RKO (cell line): ENCODE measurements around the gene KLHL29.

Experiments used
- DNase-seq: peaks from one replicate; pipeline ENCODE4 v3.0.0-alpha.2; 2016; ENCODE audit warnings: low spot score

The KLHL29 gene

DNA sequence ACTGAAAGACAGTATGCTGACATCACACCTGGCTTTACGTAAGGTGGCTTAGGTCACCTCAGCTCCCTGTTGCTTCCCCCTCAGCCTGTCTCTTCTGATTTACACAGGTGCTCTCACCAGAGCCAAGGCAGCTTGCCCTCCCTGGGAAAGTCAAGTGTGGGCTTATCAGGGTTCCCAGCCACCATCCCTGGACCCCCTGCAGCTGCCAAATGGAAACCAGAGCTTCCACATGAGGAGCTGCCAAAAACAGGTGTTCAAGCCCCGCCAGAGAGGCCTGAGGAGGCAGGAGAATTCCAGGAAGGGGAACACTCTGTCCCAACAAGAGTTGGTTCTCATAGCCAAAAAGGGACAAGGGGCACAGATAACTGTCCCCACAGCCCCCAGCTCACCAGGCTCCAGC is 275.3 kb downstream of the KLHL29 start:
- DNase-seq: no peak

DNA sequence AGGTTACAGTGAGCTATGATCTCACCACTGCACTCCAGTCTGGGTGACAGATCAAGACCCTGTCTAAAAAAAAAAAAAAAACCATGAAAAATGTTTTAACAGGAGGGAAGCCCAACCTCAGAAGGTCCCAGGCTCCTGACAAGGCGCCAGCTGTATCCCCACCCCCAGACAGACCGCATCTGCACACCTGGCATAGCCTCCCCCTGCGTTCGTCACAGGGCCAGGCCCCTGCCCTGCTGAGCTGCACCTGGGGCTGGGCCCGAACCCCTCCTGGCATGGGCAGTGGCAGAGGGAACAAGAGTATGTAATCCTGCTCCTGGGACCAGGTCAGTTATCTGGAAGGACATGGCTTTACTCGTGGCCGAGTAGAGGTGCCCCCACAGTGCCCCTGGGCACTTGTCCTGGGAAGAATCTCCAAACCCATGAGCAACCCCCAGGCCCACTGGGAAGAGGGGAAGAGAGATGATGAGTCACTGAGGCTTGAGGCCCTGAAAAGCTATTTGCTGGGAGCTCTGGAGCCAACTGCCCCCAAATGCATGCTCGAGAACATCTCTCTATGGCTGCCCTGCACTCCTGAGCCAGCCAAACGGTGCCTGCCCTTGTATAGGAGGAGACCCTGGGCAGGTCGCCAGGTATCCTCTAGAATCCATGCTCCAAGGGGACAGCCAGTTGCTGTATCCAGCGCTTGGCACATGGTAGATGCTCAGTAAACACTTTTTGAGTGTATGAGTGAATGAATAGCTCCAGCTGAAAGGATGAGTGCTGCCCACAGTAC is 276.5 kb downstream of the KLHL29 start:
- no peak for DNase-seq

GRCh38 chr2:23662466-23662865 is 277.5 kb downstream of the KLHL29 start:
- no peak for DNase-seq

GRCh38 chr2:23662941-23663920 is 278.3 kb downstream of the KLHL29 start:
- no peak for DNase-seq

- DNase-seq: no peak
Measured at GRCh38 chr2:23664066-23664788, 279.2 kb downstream of the KLHL29 start.

DNA sequence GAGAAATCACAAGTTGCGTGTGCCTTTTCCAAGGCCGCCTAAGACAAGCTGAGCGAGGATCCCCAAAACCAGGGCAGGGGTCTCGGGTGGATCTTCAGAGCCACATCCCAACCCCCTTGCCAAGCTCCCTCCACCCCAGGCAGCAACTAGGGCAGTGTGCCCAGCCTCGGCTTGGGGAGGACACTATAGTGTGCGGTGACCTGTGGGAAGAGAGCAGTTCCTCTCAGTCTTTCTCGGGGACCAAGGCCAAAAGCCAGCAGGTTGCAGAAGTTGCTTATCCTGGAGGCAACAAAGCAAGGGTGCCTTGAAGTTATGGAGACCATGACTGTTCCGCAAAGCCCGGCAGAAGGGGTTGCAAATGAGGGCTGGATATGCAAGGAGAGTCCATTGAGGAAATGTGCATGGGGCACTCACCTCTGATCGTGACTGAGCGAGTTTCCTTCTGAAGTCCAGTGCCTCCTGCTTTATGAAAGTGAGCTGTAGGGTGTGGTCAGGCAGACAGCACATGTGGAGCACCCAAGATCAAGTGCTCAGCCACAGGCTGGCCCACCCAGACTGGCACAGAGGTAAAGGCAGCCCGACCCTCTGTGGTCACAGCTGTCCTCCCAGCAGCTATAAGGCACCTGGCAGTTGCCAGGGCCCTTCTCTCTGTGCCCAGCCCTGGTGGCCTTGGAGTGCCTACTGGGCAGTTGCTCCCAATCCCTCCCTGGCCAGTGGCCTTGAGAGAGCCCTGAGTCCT is 281.4 kb downstream of the KLHL29 start:
- no peak for DNase-seq

- DNase-seq: no peak
Measured at GRCh38 chr2:23666980-23667357, 282.0 kb downstream of the KLHL29 start.

- no peak for DNase-seq
Measured at GRCh38 chr2:23668756-23669304, 283.9 kb downstream of the KLHL29 start.

DNA sequence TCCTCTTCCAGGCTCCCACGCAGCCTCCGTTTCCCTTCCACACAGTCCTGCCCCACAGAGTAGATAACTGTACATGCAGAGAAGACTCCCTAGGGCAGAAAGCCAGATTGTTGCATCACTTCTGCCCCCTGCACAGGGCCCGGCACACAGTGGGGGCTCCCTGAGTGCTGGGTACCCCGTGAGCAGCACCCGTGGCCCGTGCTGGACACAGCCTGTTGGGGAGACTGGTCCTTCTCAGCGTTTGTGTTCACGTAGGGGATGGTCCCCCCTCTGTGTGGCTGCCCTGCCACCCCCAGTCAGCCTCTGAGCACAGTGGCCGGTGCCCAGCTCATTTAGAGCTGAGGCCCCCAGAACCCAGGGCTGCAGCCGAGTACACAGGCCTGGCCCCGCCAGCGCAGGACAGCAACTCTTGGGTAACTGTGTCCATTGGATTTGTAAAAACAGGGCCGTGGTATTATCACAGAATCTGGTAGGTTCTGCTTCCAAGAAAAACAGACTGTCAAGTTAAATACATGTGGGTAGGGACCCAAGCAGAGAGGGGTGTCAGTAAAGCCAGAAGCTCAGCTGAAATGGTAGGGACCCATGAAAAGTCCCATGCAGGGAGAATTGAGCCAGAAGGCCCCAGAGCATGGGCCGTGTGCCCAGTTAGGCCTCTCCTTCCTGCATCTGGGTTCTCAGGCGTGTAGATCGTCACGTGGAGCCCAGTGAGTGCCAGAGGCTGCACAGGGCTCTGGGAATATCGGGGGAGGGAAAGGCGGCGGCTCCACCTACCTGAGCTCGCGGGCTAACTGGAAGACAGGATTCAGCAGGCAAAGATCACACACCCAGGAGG is 284.6 kb downstream of the KLHL29 start:
- no peak for DNase-seq

GRCh38 chr2:23670245-23670592 is 285.2 kb downstream of the KLHL29 start:
- DNase-seq: no peak

GRCh38 chr2:23673082-23673481 is 288.1 kb downstream of the KLHL29 start:
- DNase-seq: no peak

GRCh38 chr2:23673830-23674679 is 289.1 kb downstream of the KLHL29 start:
- peak; percentile 38 for DNase-seq

DNA sequence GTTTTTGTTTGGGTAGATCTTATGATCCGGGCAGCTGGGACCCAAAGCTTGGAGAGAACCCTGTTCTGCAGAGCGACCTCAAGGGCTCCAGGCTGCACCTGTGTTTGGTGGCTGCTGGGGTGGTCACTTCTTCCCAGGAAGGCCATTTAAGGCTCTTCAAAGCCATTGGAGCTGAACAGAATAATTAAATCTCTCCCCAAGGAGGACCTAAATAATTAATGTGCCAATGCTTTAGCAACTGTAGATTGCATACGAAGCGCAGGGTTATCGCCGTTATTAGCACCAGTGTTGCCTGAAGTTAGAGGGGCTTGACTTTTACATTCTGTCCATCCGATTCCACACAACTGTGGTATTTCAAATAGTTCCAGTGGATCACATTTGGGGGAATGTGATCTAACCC is 290.5 kb downstream of the KLHL29 start:
- DNase-seq: no peak

- DNase-seq: no peak
Measured at GRCh38 chr2:23677836-23678235, 292.9 kb downstream of the KLHL29 start.

DNA sequence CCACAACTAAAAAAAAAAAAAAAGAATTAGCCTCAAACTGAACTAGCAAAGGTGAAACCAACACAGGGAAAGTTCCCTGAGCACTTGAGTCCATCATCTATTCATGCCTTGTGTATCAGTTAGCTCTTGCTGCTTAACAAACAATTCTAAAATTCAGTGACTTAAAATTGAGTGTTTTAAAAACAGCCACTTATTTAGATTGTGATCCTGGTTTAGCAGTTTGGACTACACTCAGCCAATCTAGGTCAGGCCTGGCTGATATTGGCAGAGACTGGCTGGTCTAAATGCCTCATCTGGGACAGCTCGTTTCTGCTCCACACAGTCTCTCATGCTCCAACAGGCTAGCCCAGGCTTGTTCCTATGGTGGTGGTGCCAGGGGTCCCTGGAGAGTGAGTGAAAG is 294.1 kb downstream of the KLHL29 start:
- no peak for DNase-seq

DNA sequence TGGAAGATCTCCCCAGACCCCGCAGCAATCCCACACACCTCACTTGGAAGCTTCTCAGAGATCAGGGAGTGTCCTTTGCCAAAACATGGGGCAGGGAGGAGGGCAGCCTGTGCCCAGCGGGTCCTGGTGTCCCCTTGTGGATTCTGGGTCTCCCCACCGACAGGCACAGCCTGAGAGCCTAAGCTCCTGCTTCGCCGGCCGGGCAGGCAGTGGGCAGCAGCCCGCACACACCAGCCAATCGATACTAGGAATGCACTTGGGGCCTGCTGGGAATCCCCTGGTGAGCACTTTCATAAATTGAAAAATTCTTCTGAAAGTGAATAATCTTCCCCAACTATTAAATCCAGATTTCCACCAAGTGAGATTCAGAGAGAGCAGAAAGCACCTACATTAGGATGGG is 296.0 kb downstream of the KLHL29 start:
- DNase-seq: no peak

DNA sequence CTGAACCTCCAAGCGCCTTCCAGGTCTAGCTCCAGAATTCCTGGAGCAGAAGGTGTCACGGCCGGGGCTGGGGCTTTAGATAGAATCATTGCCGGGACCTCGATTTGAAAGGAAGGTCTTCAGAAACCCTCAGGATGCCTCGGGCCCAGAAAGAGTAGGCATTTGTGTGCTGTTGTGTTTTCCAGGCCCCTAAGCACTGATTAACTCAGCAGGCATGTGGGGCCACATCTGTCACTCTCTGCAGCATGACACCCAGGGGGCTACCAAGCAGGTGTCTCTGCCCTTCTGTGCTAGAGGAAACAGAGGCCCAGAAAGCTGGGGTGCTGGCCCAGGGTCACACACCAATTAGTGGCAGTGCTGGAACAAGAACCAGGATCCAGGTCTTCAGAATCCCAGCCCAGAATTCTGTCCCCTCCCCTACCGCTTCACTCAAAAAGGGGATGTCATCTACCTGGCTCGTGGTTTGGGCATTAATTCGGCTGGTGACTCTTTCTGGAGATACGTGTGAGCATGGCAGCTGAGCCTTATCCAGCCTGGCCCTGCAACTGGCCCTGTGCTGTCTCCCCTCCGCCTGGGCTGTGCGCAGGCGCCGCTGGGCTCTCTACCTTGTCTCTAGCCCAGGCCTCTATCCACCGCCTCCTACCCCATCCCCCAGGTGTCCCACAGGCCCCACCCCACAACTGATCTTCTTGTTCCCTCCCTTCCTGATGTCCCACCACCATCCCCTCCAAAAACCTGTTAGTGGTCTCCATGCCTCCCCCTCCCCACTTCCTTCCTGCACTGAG is 296.6 kb downstream of the KLHL29 start:
- DNase-seq: no peak

GRCh38 chr2:23682481-23682880 is 297.5 kb downstream of the KLHL29 start:
- DNase-seq: no peak

GRCh38 chr2:23683001-23683400 is 298.0 kb downstream of the KLHL29 start:
- no peak for DNase-seq
